Measurements from ENCODE around the gene PHKB.
A peak's percentile ranks its signal among the peaks of the same experiment; 100 is the strongest.
"Not testable (repeated sequence)": the region's sequence is repeated elsewhere in the genome, so short reads cannot be mapped to it uniquely, and the experiment has no call there.

PHKB gene

GRCh38 chr16:47507701-47508100 is 46.6 kb downstream of the PHKB start:
- DNase-seq: no peak

GRCh38 chr16:47511882-47512281 is 50.8 kb downstream of the PHKB start:
- DNase-seq: peak; percentile 13

GRCh38 chr16:47519037-47519436 is 57.9 kb downstream of the PHKB start:
- DNase-seq: no peak

- DNase-seq: no peak
Measured at GRCh38 chr16:47519546-47519945, 58.4 kb downstream of the PHKB start.

GRCh38 chr16:47519996-47520679 is 59.0 kb downstream of the PHKB start:
- no peak for DNase-seq

- no peak for DNase-seq
Measured at GRCh38 chr16:47523342-47524006, 62.3 kb downstream of the PHKB start.

GRCh38 chr16:47524007-47524405 is 62.9 kb downstream of the PHKB start:
- DNase-seq: no peak

- DNase-seq: peak; percentile 23
Measured at GRCh38 chr16:47528431-47528830, 67.3 kb downstream of the PHKB start.

GRCh38 chr16:47533744-47534292 is 72.7 kb downstream of the PHKB start:
- no peak for DNase-seq

- no peak for DNase-seq
Measured at GRCh38 chr16:47538472-47538871, 77.3 kb downstream of the PHKB start.

- DNase-seq: not testable (repeated sequence)
Measured at GRCh38 chr16:47539707-47540670, 78.9 kb downstream of the PHKB start.

- DNase-seq: not testable (repeated sequence)
Measured at GRCh38 chr16:47541135-47541534, 80.0 kb downstream of the PHKB start.

GRCh38 chr16:47544255-47544654 is 83.1 kb downstream of the PHKB start:
- DNase-seq: not testable (repeated sequence)

GRCh38 chr16:47551185-47551584 is 90.1 kb downstream of the PHKB start:
- DNase-seq: not testable (repeated sequence)

GRCh38 chr16:47551767-47552166 is 90.6 kb downstream of the PHKB start:
- not testable (repeated sequence) for DNase-seq

GRCh38 chr16:47553853-47554564 is 92.9 kb downstream of the PHKB start:
- no peak for DNase-seq

GRCh38 chr16:47554587-47554986 is 93.5 kb downstream of the PHKB start:
- DNase-seq: not testable (repeated sequence)

GRCh38 chr16:47561286-47561685 is 100.2 kb downstream of the PHKB start:
- DNase-seq: no peak

GRCh38 chr16:47562366-47562765 is 101.2 kb downstream of the PHKB start:
- no peak for DNase-seq

GRCh38 chr16:47565454-47565853 is 104.3 kb downstream of the PHKB start:
- DNase-seq: peak; percentile 20

- DNase-seq: no peak
Measured at GRCh38 chr16:47567321-47567720, 106.2 kb downstream of the PHKB start.

- no peak for DNase-seq
Measured at GRCh38 chr16:47568351-47568750, 107.2 kb downstream of the PHKB start.
